OCI-LY7 (cell line): ENCODE measurements around the gene PHACTR1.

Experiments
- EZH2phosphoT487 ChIP-seq: fragments of 200-600 bp; sonication (generic); IDR thresholded peaks from 2 replicates; pipeline ENCODE4 v1.6.1; 2018; ENCODE audit warnings: low read depth, borderline replicate concordance, mild to moderate bottlenecking, mixed run types, antibody characterized with exemption, low read length, moderate library complexity, mixed read lengths
- TF ChIP-seq, protein P1 (sequence below): fragments of 200-600 bp; sonication (generic); conservative IDR thresholded peaks from 2 replicates; pipeline ENCODE4 v1.5.1; 2014; ENCODE audit warnings: mild to moderate bottlenecking, antibody characterized with exemption, low read length, moderate library complexity, mixed read lengths

DNA sequence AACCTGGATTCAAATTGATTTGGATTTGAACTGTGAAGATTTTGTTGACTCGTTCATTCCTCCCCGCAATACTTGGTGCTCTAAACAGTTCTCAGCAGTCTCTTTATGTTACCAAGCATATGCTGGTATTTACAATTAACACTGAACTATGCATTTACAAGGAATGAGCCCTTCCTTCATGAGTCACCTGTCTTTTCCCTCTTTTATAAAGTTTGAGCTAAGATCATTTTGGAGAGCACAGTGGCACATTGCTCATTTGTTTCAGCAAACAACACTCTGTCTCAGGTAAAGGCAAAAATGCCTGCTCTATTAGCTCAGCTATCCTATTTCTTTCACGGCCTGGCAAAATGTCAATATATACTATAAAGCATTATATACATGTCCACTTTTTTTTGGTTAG, 285.4 kb downstream of the PHACTR1 start:
- TF ChIP-seq, protein P1, sequence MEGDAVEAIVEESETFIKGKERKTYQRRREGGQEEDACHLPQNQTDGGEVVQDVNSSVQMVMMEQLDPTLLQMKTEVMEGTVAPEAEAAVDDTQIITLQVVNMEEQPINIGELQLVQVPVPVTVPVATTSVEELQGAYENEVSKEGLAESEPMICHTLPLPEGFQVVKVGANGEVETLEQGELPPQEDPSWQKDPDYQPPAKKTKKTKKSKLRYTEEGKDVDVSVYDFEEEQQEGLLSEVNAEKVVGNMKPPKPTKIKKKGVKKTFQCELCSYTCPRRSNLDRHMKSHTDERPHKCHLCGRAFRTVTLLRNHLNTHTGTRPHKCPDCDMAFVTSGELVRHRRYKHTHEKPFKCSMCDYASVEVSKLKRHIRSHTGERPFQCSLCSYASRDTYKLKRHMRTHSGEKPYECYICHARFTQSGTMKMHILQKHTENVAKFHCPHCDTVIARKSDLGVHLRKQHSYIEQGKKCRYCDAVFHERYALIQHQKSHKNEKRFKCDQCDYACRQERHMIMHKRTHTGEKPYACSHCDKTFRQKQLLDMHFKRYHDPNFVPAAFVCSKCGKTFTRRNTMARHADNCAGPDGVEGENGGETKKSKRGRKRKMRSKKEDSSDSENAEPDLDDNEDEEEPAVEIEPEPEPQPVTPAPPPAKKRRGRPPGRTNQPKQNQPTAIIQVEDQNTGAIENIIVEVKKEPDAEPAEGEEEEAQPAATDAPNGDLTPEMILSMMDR, result no peak
- TF ChIP-seq EZH2phosphoT487, result no peak
